Measurements from ENCODE around the gene CCL26.
"Not testable (repeated sequence)": the region's sequence is repeated elsewhere in the genome, so short reads cannot be mapped to it uniquely, and the experiment has no call there.

Gene CCL26

GRCh38 chr7:75789361-75789924 is 17.4 kb upstream of the CCL26 start:
- DNase-seq = peak; percentile 17

- DNase-seq = not testable (repeated sequence)
These were observed 16.3 kb upstream of the CCL26 start for GRCh38 chr7:75788154-75788847.

- DNase-seq = not testable (repeated sequence)
These were observed 11.0 kb upstream of the CCL26 start for GRCh38 chr7:75783058-75783457.

GRCh38 chr7:75780647-75781273 is 8.7 kb upstream of the CCL26 start:
- not testable (repeated sequence) for DNase-seq

GRCh38 chr7:75779516-75779915 is 7.5 kb upstream of the CCL26 start:
- not testable (repeated sequence) for DNase-seq

GRCh38 chr7:75779035-75779434 is 7.0 kb upstream of the CCL26 start:
- DNase-seq = not testable (repeated sequence)

- peak; percentile 48 for DNase-seq
These were observed 4.4 kb upstream of the CCL26 start for GRCh38 chr7:75776295-75776971.

GRCh38 chr7:75773958-75774357 is 1.9 kb upstream of the CCL26 start:
- not testable (repeated sequence) for DNase-seq

- DNase-seq = no peak
These were observed 787 bp downstream of the CCL26 start for GRCh38 chr7:75771224-75771623.

GRCh38 chr7:75762350-75762917 is 9.6 kb downstream of the CCL26 start:
- peak; percentile 77 for DNase-seq

- DNase-seq = not testable (repeated sequence)
These were observed 10.2 kb downstream of the CCL26 start for GRCh38 chr7:75761801-75762200.

- no peak for DNase-seq
These were observed 13.5 kb downstream of the CCL26 start for GRCh38 chr7:75758491-75758890.

- DNase-seq = no peak
These were observed 14.2 kb downstream of the CCL26 start for GRCh38 chr7:75757860-75758259.

GRCh38 chr7:75756991-75757676 is 14.9 kb downstream of the CCL26 start:
- peak; percentile 8 for DNase-seq

GRCh38 chr7:75756206-75756990 is 15.6 kb downstream of the CCL26 start:
- peak; percentile 33 for DNase-seq

- no peak for DNase-seq
These were observed 28.6 kb downstream of the CCL26 start for GRCh38 chr7:75743455-75743859.

- DNase-seq = no peak
These were observed 31.0 kb downstream of the CCL26 start for GRCh38 chr7:75740846-75741497.

- DNase-seq = no peak
These were observed 32.0 kb downstream of the CCL26 start for GRCh38 chr7:75739796-75740672.

GRCh38 chr7:75738975-75739795 is 32.8 kb downstream of the CCL26 start:
- DNase-seq = peak; percentile 99
